Breast epithelium (tissue), 3 donors: ENCODE data around the gene SARS2.

ENCODE experiments used
- POLR2A ChIP-seq: fragments of 450-650 bp; IDR thresholded peaks from one replicate; pipeline ENCODE4 v1.6.1; 2016; ENCODE audit warnings: antibody characterized with exemption, mild to moderate bottlenecking, moderate library complexity
- TF ChIP-seq, protein P1 (sequence below), 3 donors: fragments of 450-650 bp; IDR thresholded peaks; one replicate each; pipeline ENCODE4 v1.5.1; 2016 to 2017; ENCODE audit warnings: antibody characterized with exemption in 3 of 3, mild to moderate bottlenecking in 3 of 3, moderate library complexity in 3 of 3

DNA sequence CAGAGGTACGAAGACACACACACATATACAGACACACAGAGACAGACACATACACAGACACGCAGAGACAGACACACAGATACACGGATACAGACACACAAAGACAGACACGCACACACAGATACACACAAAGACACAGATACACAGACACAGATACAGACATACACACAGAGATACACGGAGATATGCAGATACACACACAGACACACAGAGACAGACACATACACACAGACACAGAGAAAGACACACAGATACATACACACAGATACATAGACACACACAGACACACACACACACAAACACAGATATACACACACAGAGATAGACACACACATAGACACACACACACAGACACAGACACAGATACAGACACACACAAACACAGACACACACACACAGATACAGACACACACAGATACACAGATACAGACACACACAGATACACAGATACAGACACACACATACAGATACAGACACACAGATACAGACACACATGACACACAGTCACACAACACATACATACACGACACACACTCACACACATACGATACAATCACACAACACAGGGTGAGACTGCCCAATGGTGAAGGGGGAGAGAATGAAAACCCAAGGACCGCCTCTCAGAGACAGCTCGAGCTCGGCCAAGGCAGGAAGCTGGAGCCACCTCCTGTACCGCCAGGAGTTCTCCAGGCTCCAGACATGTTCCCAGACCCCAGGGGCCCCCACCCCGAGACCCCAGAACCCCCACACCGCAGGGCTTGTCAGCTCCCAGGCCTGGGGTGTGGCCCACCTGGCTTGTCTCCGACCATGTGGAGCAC is 9.8 kb downstream of the SARS2 start:
- TF ChIP-seq, protein P1, sequence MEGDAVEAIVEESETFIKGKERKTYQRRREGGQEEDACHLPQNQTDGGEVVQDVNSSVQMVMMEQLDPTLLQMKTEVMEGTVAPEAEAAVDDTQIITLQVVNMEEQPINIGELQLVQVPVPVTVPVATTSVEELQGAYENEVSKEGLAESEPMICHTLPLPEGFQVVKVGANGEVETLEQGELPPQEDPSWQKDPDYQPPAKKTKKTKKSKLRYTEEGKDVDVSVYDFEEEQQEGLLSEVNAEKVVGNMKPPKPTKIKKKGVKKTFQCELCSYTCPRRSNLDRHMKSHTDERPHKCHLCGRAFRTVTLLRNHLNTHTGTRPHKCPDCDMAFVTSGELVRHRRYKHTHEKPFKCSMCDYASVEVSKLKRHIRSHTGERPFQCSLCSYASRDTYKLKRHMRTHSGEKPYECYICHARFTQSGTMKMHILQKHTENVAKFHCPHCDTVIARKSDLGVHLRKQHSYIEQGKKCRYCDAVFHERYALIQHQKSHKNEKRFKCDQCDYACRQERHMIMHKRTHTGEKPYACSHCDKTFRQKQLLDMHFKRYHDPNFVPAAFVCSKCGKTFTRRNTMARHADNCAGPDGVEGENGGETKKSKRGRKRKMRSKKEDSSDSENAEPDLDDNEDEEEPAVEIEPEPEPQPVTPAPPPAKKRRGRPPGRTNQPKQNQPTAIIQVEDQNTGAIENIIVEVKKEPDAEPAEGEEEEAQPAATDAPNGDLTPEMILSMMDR (IDR thresholded peaks at IDR 0.05) = no peak
- no peak for TF ChIP-seq POLR2A
